NCI-H345 treated with DMSO at 0.1 percent for 48 hours (cell line): ENCODE data around the gene TBC1D5.

Source experiments
- DNase-seq: peaks from one replicate; lab custom pipeline; 2025; ENCODE audit not compliant: unreplicated experiment; lab: John Stamatoyannopoulos, UW

TBC1D5 gene

DNA sequence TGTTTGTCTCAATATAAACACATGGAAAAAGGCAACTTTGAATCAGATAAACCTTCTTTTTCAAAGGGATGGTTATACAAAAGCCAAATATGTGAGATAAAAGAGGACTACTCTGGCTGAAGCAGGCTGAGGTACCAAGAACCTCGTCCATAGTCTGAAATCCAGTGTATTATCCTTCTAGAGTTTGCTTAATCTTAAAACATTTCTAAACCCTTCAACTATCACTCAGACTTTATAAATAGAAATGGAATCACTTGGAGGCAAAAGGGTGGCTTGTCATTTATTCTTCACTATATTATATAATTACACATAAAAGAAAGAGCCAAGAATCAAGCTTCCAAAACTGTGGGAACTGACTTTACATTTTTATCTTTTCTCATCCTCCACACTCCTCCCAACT, 554.1 kb downstream of the TBC1D5 start:
- DNase-seq = no peak

DNA sequence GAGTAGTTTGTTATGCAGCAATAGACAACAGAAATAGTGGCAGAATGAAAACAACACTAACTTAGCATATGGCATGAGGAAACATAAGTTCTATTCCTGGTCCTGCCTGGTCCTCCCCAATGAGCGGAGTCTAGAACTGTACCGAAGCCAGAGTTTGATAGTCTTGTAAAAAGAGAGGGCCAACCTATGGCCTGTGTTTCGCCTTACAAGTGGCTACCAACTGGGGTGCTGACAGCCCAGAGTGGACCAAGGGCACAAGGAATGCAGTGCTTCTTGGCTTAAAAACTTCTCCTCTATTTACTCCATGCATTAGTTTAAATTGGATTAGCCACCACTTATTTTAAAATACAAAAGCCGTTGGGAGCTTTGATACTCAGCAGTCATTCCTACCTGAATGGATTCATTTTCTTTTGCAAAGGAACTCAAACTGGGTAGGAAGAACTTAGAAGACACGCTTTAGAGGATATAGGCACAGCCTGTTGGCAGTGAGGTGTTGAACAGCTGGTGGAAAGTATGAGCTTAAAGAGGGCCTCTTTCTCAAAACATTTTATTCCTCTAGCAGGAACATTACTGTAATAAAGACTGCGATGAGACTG, 554.7 kb downstream of the TBC1D5 start:
- no peak for DNase-seq

GRCh38 chr3:17183951-17184550, 558.4 kb downstream of the TBC1D5 start:
- DNase-seq = no peak

- no peak for DNase-seq
These were observed 560.3 kb downstream of the TBC1D5 start for GRCh38 chr3:17182166-17182565.

DNA sequence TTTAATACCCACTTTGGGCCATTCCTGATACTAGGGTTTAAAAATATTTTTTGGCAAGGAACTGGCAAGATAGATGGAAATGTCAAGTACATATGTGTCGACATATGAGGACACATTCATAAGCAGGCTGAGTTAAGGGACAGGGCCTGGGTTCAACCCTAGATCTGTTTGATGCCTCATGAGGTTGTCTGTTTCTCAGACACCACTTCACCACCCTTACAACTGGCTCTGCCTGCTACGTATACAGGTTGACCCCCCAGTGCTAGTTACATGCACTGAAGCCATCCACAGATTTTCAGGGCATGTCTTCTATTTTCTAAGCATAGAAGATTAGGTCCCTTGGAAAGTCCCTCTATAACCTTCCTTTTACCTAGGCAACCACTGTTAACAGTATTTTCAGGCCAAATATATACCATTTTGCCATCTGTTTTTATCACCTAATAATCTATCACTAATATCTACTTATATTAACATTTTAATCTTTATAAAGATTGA, 561.0 kb downstream of the TBC1D5 start:
- no peak for DNase-seq

GRCh38 chr3:17179381-17180205, 562.8 kb downstream of the TBC1D5 start:
- DNase-seq = no peak

DNA sequence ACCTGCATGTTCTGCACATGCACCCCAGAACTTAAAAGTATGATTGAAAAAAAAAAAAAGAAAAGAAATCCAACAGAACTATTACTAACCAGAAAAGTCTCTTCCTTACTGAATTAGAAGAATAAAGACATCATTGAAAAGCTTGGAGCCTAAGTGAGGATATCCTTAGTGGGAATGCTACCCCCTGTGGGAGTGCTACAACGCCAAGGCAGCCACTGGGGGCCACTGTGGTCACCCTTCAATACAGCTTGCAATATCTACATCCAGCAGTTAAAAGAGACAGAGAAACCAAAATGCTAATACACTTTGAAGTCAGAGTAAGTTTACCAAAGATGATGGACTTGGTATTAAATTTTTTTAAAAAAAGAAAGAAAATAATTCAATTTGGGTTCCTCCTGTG, 565.7 kb downstream of the TBC1D5 start:
- DNase-seq = no peak

GRCh38 chr3:17175187-17175807, 567.1 kb downstream of the TBC1D5 start:
- DNase-seq = no peak

DNA sequence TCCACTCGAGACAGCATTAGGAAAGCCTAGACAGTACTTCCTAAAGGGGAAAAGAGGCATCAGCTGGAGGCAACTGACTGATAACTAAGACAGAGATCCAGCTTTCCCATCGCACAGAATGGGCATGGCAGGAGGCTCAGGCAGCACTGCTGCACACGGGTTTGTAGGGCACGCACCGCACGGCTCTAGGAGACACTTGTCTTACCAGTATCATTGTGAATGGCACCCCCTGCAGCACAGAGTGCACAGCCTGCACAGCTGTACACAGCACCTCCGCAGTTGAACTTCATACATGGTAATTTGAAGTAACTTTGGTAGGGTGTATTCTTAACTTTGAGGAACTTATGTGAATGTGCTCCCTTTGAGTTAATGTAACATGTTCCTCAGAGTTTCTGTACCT, 576.1 kb downstream of the TBC1D5 start:
- no peak for DNase-seq

GRCh38 chr3:17162116-17162515, 580.3 kb downstream of the TBC1D5 start:
- no peak for DNase-seq

GRCh38 chr3:17160597-17160996, 581.8 kb downstream of the TBC1D5 start:
- DNase-seq = no peak

GRCh38 chr3:17158941-17159682, 583.3 kb downstream of the TBC1D5 start:
- DNase-seq = no peak

- DNase-seq = no peak
These were observed 584.7 kb downstream of the TBC1D5 start for GRCh38 chr3:17157713-17158112.

DNA sequence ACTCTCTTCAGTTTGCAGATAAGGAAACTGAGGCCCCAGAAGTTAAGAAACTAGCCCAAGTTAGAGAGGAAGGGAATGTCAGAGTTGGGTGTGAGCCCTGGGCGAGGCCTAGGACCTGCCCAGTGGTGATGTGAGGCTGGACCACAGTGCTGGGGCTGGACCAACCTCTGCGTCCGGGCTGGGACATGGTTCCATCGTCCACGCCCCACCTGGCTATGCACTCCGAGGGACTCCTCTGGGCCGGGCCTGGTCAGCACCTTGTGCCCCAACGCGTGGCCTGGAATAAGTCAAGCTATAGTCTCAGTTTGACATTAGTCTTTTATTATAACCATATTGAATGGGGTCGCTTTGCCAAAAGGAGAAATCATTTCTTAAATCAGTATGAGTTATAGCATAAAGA, 585.6 kb downstream of the TBC1D5 start:
- DNase-seq = no peak

DNA sequence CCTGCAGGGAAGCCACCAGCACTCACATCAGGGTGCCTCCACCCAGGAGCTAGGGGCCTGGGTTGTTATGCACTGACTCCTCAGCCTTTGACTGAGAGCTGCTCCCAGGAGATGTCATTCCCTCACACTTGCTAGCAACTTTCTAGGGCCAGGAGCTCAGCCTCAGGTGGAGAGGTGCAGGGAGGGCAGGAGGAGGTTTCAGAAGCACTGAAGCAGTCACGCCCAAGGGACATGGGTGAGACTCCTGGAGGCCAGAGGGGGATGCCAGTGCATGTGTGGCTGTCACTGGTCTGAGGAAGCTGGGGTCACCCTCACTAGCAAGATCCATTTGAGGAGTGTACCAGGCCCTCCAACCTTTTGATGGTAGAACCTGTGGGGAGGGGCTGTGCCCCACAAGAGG, 586.5 kb downstream of the TBC1D5 start:
- no peak for DNase-seq

DNA sequence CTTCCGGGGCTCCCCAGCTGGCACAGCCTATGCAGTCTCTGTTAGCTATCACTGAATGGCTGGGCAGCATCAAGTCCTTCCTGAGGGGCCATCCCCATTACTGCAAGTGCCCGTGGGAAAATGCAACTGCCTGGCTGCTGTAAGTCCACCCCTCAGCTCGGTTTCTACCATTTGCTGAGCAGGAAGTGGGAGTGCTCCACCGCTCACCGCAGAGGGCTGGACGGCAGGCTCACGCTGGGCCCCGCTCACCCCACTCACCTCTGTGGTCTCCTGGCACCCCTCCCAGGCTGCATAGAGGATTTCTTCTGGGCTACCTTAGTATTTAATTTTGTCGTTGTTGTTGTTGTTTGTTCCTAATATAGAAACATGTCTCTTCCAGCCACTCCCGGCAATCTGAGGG, 587.5 kb downstream of the TBC1D5 start:
- DNase-seq = no peak

GRCh38 chr3:17154221-17154620, 588.2 kb downstream of the TBC1D5 start:
- DNase-seq = no peak

- no peak for DNase-seq
These were observed 589.2 kb downstream of the TBC1D5 start for GRCh38 chr3:17153209-17153608.

- DNase-seq = no peak
These were observed 590.6 kb downstream of the TBC1D5 start for GRCh38 chr3:17151598-17152373.

GRCh38 chr3:17149076-17149475, 593.4 kb downstream of the TBC1D5 start:
- DNase-seq = no peak
